Measurements from ENCODE around the gene STOML2. TPM values are rescaled to one million over a fixed set of nuclear protein-coding genes. Genes with fewer than 3 reads are reported as not detected.

STOML2 gene
- total RNA-seq, 1 donor from 2014 or later, result 71.4 TPM

DNA sequence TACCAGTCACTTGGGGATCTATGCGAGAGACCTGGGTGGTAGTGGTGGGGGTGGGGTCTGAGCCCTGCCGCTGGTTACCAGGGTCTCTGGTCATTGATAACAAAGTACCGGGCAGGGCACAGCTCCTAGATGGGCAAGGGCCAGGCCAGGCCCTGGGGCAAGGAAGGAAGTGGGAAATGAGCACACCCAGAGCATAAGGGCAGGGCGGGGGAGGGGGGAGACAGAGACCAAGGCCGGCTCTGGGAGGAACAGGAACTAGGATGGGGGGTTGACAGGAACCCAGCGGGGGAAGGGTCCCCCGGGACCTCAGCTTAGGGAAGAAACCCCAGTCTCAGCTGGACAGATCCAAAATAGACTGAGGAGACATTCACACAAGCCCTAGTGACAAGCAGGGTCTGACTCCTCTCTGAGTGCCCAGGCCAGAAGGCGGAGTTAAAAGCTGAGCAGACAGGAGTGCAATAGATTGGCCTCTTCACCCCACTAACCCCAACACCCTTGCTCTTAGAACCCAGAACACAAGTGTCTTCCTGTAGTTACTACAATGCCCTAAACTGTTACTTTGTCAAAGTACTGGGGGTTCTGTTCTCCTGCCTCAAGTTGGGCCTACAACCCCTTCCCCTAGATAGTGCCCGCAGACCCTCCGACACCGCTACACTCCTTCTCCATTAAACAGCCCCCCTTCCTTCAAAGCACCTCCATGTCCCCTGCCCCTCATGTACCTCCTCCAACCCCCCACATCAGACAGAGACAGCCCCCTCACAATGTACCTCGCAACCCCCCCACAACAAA, 12.1 kb upstream of the STOML2 start:
- TF ChIP-seq, protein P1, sequence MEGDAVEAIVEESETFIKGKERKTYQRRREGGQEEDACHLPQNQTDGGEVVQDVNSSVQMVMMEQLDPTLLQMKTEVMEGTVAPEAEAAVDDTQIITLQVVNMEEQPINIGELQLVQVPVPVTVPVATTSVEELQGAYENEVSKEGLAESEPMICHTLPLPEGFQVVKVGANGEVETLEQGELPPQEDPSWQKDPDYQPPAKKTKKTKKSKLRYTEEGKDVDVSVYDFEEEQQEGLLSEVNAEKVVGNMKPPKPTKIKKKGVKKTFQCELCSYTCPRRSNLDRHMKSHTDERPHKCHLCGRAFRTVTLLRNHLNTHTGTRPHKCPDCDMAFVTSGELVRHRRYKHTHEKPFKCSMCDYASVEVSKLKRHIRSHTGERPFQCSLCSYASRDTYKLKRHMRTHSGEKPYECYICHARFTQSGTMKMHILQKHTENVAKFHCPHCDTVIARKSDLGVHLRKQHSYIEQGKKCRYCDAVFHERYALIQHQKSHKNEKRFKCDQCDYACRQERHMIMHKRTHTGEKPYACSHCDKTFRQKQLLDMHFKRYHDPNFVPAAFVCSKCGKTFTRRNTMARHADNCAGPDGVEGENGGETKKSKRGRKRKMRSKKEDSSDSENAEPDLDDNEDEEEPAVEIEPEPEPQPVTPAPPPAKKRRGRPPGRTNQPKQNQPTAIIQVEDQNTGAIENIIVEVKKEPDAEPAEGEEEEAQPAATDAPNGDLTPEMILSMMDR (IDR thresholded peaks at IDR 0.05), result no peak
- Mint-ChIP-seq H3K4me3 (ENCODE audit: unreplicated experiment) (peak overlapping the region; percentile 98), H3K9me3 (ENCODE audit: low read depth) (no peaks in the 10 kb centered on the region), H3K27me3 (ENCODE audit: low read depth) (no peaks in the 10 kb centered on the region), H3K27ac (ENCODE audit: unreplicated experiment) (peak overlapping the region; percentile 94), H3K4me1 (ENCODE audit: low read depth) (peaks cover 51% of the 10 kb centered on the region), H3K36me3 (ENCODE audit: low read depth) (no peaks in the 10 kb centered on the region)
- no peak for DNase-seq (ENCODE audit: low spot score)

DNA sequence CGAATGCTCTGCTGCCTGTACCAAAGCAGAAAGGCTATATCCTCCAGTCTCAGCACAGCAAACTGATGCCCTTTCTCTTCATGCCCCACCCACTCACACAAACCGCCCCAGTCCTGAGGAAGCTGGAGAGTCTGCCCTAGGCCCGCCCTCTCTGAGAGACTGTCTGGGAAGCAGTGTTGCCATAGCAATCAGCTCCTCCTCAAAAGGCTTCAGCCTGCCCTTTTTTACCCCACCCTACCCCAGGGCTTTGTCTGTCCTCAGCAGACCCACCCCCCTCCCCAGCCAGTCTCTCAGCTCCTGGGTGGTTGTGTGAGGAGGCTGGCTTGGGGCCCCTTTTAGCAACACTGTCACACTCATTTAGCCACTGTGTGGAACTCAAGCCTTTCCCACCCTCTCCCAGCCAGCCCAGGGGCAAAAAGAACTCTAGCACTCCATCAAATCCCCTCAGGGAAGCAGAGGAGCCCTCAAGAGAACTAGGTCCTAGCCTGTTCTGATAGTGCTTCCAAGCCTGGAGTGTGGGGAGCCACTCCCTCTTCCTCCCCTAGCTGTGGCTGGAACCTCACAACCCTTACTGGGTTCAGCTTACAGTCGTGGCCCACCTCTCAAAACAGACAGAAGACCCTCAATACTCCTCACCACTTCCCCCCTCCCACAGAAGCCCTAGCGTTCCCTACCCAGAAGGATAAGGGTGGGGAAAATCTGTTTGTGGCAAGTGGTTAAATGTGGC, 11.3 kb upstream of the STOML2 start:
- peaks cover 59% of the 10 kb centered on the region for H3K4me1 Mint-ChIP-seq (ENCODE audit: low read depth)

DNA sequence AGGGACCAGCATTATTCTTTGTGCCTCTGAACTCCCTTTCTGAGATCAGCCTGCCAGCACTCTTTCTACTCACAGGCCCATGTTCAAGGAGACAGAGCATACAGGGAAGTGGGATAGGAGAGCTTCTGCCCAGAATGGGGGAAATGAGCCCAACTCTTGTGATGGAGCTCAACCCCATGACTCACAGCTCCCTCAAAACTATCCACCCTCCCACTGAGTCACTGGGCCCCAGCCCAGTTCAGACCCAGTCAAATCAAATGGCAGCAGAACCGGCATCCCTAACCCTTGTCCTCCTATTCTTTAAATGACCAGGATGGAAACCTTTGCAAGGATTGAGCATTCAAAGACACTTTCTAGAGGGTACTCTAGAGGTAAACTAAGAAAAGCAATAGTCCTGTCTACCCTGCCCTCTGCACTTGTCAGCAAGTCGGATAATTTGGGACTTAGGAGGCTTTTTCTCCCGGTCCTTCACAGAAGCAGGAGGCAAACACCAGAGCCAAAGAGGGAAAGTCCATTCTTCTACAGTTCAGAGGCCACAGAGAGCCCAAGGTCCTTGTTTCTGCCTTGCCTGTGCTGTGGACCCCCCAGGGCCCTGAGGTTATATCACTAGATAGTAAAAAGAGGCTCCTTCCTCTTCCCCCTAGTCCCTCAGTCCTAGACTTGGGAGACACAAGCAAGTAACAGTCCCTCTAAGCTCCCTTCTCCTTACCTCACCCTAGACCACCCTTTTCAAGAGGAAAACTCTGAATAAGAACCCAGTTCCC, 9.5 kb upstream of the STOML2 start:
- Mint-ChIP-seq H3K4me3 (ENCODE audit: unreplicated experiment) (peak overlapping the region; percentile 86), H3K27ac (ENCODE audit: unreplicated experiment) (peak overlapping the region; percentile 96), H3K4me1 (ENCODE audit: low read depth) (peaks cover 65% of the 10 kb centered on the region), H3K9me3 (ENCODE audit: low read depth) (no peaks in the 10 kb centered on the region), H3K36me3 (ENCODE audit: low read depth) (peaks cover 4% of the 10 kb centered on the region), H3K27me3 (ENCODE audit: low read depth) (no peaks in the 10 kb centered on the region)
- DNase-seq (ENCODE audit: low spot score), result no peak
- TF ChIP-seq, protein P1 (IDR thresholded peaks at IDR 0.05), result no peak

More for the DNA sequence above, 11.3 kb upstream of the STOML2 start:
- no peaks in the 10 kb centered on the region for H3K9me3 Mint-ChIP-seq (ENCODE audit: low read depth)
- peak overlapping the region; percentile 98 for H3K4me3 Mint-ChIP-seq (ENCODE audit: unreplicated experiment)
- TF ChIP-seq, protein P1 (IDR thresholded peaks at IDR 0.05), result no peak
- no peaks in the 10 kb centered on the region for H3K36me3 Mint-ChIP-seq (ENCODE audit: low read depth)
- no peaks in the 10 kb centered on the region for H3K27me3 Mint-ChIP-seq (ENCODE audit: low read depth)
- peak overlapping the region; percentile 94 for H3K27ac Mint-ChIP-seq (ENCODE audit: unreplicated experiment)
- no peak for DNase-seq (ENCODE audit: low spot score)

DNA sequence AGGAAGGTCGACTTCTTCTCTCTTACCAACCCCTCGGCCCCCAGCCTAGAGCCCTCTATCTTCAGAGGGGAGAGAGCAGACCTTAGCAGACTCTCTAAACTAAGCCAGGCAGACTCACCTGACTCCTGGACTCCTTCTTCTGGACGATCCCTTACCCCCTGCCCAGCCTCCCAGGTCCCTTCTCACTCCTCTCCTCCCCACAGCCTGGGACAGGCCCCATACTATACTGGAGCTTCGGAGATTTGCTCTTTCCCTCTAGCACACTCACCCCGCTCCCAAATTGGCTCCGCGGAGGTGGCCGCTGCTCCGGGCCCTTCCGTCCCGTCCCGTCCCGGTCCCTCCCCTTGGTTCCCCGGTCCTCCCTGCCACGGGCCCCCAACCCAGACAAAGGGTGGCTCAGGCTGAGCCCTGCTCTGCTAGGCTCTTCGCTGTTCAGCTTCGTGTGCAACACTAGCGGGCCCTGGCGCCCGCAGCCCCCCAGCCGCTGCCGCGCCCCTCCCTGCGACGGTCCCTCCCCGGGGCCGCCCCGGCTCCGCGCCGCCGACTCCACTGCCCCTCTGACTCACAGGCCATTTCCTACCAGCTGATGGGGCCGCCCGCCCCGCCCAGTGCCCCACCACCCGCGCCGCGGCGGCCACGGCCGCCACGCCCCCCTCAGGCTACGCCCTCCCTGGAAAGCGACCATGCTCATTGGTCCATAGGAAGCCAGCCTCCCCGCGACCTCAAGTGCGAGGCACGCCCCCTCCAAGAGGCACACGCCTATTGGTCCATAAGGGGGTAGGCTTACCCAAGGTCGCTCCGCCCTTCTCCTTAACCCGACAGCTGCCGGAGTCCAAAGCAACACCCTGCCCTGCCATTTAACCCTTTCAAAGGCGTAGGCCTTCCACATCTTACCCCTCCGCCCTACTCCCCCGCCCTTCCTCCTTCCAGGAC, 8.3 kb upstream of the STOML2 start:
- Mint-ChIP-seq H3K9me3 (ENCODE audit: low read depth) (no peaks in the 10 kb centered on the region), H3K36me3 (ENCODE audit: low read depth) (peaks cover 4% of the 10 kb centered on the region), H3K27me3 (ENCODE audit: low read depth) (no peaks in the 10 kb centered on the region), H3K27ac (ENCODE audit: unreplicated experiment) (peak overlapping the region; percentile 96), H3K4me1 (ENCODE audit: low read depth) (peaks cover 54% of the 10 kb centered on the region), H3K4me3 (ENCODE audit: unreplicated experiment) (peak overlapping the region; percentile 86)
- peak; percentile 99 for DNase-seq (ENCODE audit: low spot score)
- TF ChIP-seq, protein P1 (IDR thresholded peaks at IDR 0.05), result peak; percentile 13
